ENCODE measurements around the gene UBE2A. TPM values are rescaled to one million over a fixed set of nuclear protein-coding genes. Genes with fewer than 3 reads are reported as not detected.

UBE2A gene
- total RNA-seq (10 to 100 TPM; 64.6 to 77.7 (median 67.8) TPM), polyA plus RNA-seq (10 to 100 TPM; 51.7 to 64.3 TPM)
- long read RNA-seq, donor 1, transcript UBE2A-202 (6 exons, 1,874 nt), result major isoform, 46 of 62 reads
- long read RNA-seq, donor 1, transcript UBE2A-207 (5 exons, 934 nt), result minor isoform, 5 of 62 reads
- long read RNA-seq, donor 1, partial matches to known transcripts, result 5 of 62 reads
- long read RNA-seq, donor 1, other reads (novel, unspliced or antisense), result 4 of 62 reads
- long read RNA-seq, donor 2, transcript UBE2A-202 (6 exons, 1,874 nt), result major isoform, 51 of 70 reads
- long read RNA-seq, donor 2, partial matches to known transcripts, result 10 of 70 reads
- long read RNA-seq, donor 2, other reads (novel, unspliced or antisense), result 2 of 70 reads
- long read RNA-seq, donor 3, transcript UBE2A-206 (5 exons, 1,381 nt), result minor isoform, 8 of 142 reads
- long read RNA-seq, donor 3, transcript UBE2A-207 (5 exons, 934 nt), result minor isoform, 8 of 142 reads
- long read RNA-seq, donor 3, transcript UBE2A-202 (6 exons, 1,874 nt), result major isoform, 108 of 142 reads
- long read RNA-seq, donor 3, partial matches to known transcripts, result 7 of 142 reads
- long read RNA-seq, donor 3, other reads (novel, unspliced or antisense), result 10 of 142 reads

DNA sequence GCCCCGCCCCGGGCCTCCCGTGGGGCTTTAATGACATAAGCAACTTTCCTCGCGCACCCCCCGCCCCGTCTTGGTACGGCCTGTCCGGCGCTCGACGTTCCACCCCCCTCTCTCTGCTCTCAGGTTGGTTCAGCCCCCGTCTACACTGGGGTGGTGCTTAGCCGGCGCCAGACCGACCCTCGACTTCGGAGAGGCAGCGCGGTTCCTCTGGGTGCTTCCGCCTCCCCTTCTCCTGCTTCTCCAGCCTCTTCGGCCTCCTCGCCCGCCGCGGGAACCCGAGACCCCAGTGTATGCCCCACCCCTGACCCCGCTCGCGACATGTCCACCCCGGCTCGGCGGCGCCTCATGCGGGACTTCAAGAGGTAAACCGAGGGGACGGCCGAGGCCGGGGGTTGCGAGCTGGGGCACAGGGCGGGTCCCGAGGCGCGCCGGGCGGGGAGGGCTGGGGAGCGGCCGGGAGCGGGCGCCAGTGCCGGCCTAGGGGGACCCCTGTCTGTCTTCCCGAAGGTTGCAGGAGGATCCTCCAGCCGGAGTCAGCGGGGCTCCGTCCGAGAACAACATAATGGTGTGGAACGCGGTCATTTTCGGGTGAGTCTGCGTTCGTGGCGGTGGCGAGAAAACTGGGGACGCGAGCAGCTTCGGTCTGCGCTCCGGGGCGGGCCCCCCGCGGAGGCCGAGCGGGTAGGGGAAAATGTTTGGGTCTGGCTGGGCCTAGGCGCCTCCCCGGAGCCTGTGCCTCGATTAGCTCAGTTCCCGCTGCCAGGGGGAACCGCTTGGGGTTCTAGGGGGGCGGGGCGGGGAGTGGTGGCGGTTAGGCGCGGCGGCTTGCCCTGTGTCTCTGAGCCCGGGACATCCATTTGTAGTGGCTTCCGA, at the start of gene UBE2A:
Gene UBE2A, plus strand, starts transcription at position 170 of the 873 bp plus-strand sequence. Its CDS starts 149 bp downstream, at position 319.
- Histone ChIP-seq H3K4me3 (peak within 1 kb of the TSS; percentile 49 to 82 (median 74)), H3K4me1 (peaks cover 0 to 30% (median 17%) of the 10 kb centered on the region in 9 donors), H3K36me3 (peaks cover 0 to 15% (median 0%) of the 10 kb centered on the region in 9 donors), H3K27me3 (no peaks in the 10 kb centered on the region), H3K9me3 (no peaks in the 10 kb centered on the region), H3K27ac (peak within 1 kb of the TSS; percentile 85 to 98 (median 93))
- intact Hi-C loops (cut with DNase I), result loop anchor here in 2 of 10 donors (1.0 to 10.0 kb wide), 2 partner anchors 9 to 60 kb away; partner anchors contain the start of gene STEEP1 (in 1 of the 2)
- ATAC-seq (peak; percentile 94 to 98 (median 96)), DNase-seq (peak; percentile 90 to 93)
- TF ChIP-seq, protein P1, sequence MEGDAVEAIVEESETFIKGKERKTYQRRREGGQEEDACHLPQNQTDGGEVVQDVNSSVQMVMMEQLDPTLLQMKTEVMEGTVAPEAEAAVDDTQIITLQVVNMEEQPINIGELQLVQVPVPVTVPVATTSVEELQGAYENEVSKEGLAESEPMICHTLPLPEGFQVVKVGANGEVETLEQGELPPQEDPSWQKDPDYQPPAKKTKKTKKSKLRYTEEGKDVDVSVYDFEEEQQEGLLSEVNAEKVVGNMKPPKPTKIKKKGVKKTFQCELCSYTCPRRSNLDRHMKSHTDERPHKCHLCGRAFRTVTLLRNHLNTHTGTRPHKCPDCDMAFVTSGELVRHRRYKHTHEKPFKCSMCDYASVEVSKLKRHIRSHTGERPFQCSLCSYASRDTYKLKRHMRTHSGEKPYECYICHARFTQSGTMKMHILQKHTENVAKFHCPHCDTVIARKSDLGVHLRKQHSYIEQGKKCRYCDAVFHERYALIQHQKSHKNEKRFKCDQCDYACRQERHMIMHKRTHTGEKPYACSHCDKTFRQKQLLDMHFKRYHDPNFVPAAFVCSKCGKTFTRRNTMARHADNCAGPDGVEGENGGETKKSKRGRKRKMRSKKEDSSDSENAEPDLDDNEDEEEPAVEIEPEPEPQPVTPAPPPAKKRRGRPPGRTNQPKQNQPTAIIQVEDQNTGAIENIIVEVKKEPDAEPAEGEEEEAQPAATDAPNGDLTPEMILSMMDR (IDR thresholded peaks at IDR 0.05), result peak in 7 of 9 donors; percentile 39 to 62 (median 48)
- 1% methylated on average over 54 to 85 of the region's 86 CpGs for WGBS, 2 donors

DNA sequence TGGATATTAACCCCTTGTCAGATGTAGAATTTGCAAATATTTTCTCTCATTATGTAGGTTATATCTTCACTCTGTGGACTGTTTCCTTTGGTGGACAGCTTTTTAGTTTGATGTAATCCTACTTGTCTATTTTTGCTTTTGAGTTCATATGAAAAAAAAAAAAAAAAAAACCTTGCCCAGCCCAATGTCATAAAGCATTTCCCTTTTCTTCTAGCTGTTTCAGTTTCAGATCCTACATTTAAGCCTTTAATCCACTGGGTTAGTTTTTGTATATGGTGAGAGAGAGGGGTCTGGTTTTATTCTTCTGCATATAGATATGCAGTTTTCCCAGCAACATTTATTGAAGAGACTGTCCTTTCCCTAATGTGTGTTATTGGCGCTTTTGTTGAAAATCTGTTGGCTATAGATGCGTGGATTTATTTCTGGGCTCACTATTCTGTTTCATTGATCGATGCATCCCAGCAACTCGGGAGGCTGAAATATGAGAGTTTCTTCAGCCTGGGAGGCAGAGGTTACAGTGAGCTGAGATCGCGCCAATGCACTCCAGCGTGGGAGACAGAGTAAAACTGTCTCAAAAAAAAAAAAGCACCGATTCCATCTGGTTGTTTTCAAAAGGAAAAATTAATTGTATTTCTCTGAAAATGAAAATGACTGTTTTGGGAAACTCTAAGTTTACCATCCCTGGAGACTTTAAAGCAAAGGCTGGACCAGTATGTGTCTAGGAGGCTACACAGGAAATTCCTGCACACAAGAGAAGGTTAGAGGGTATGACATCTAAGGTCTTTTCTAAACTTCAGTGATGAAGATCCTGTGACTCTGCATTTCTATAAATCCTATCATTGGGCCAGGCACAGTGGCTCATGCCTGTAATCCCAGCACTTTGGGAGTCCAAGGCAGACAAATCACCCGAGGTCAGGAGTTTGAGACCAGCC, 44.8 kb upstream of the UBE2A start:
- ATAC-seq, result peak in 4 of 8 donors; percentile 35 to 87 (median 58)

DNA sequence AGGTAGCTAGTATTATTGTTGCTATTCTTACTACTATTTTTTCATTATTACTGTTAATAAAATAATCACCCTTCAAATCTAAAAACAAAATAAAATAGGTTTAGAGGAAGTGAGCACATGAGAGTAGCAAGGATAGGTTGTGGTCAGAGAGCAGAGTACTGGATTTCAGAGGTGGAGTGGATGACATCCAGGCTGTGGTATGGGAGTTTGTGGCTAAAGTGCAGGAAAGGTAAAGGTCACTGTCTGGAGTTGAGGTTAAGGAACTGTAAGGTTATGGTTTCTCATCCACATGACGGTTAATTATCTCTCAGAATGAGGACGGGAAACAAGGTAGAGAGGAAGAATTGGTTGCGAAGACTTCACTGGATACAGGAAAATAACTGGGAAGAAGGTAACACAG, 36.9 kb upstream of the UBE2A start:
- Histone ChIP-seq H3K4me1 (peaks cover 0 to 3% (median 0%) of the 10 kb centered on the region in 9 donors), H3K9me3 (no peaks in the 10 kb centered on the region), H3K4me3 (no peak overlapping the region), H3K36me3 (peaks cover 0 to 46% (median 0%) of the 10 kb centered on the region in 9 donors), H3K27ac (no peak overlapping the region), H3K27me3 (no peaks in the 10 kb centered on the region)
- no peak for DNase-seq
- intact Hi-C loops (cut with DNase I), result no loop called here
- TF ChIP-seq, protein P1 (IDR thresholded peaks at IDR 0.05), result no peak
- ATAC-seq, result no peak
- WGBS, 2 donors, result 58 to 94% methylated on average over 3 of the region's 3 CpGs

More for the DNA sequence above, 44.8 kb upstream of the UBE2A start:
- Histone ChIP-seq H3K36me3 (no peaks in the 10 kb centered on the region), H3K27me3 (peaks cover 0 to 7% (median 0%) of the 10 kb centered on the region in 7 donors), H3K4me1 (no peaks in the 10 kb centered on the region), H3K27ac (peak overlapping the region in 3 of 10 donors; percentile 5 to 22 (median 21)), H3K9me3 (no peaks in the 10 kb centered on the region), H3K4me3 (peak overlapping the region in 1 of 10 donors; percentile 1)
- TF ChIP-seq, protein P1 (IDR thresholded peaks at IDR 0.05), result no peak
- WGBS, 2 donors, result 61 to 70% methylated on average over 9 of the region's 9 CpGs
- intact Hi-C loops (cut with DNase I), result no loop called here
- no peak for DNase-seq
